ENCODE results near the gene PTPRG.

The PTPRG gene

GRCh38 chr3:61632568-61633175 is 71.3 kb downstream of the PTPRG start:
- no peak for DNase-seq (ENCODE audit: low spot score)
- TF ChIP-seq CTCF (IDR thresholded peaks at IDR 0.05; ENCODE audit: poor library complexity, severe bottlenecking) = no peak

GRCh38 chr3:61634678-61635077 is 73.3 kb downstream of the PTPRG start:
- Histone ChIP-seq H3K27ac (ENCODE audit: poor library complexity, severe bottlenecking) (no peak overlapping the region), H3K4me3 (ENCODE audit: severe bottlenecking) (no peak overlapping the region), H3K27me3 (ENCODE audit: insufficient read depth, poor library complexity, severe bottlenecking) (no peaks in the 10 kb centered on the region), H3K36me3 (ENCODE audit: low read depth) (no peaks in the 10 kb centered on the region), H3K4me1 (ENCODE audit: insufficient read depth, poor library complexity, severe bottlenecking) (no peaks in the 10 kb centered on the region), H3K9me3 (ENCODE audit: severe bottlenecking) (no peaks in the 10 kb centered on the region)
- DNase-seq (ENCODE audit: low spot score) (no peak), ATAC-seq (ENCODE audit: low read depth) (no peak)
- no peak for TF ChIP-seq CTCF (IDR thresholded peaks at IDR 0.05; ENCODE audit: poor library complexity, severe bottlenecking)

More at GRCh38 chr3:61632568-61633175, 71.3 kb downstream of the PTPRG start:
- H3K4me1 ChIP-seq (ENCODE audit: insufficient read depth, poor library complexity, severe bottlenecking) = peaks cover 7% of the 10 kb centered on the region
- H3K9me3 ChIP-seq (ENCODE audit: severe bottlenecking) = no peaks in the 10 kb centered on the region
- H3K27ac ChIP-seq (ENCODE audit: poor library complexity, severe bottlenecking) = no peak overlapping the region
- no peak overlapping the region for H3K4me3 ChIP-seq (ENCODE audit: severe bottlenecking)
- H3K36me3 ChIP-seq (ENCODE audit: low read depth) = no peaks in the 10 kb centered on the region
- ATAC-seq (ENCODE audit: low read depth) = no peak
- H3K27me3 ChIP-seq (ENCODE audit: insufficient read depth, poor library complexity, severe bottlenecking) = no peaks in the 10 kb centered on the region

GRCh38 chr3:61637088-61638051 is 76.0 kb downstream of the PTPRG start:
- Histone ChIP-seq H3K9me3 (ENCODE audit: severe bottlenecking) (no peaks in the 10 kb centered on the region), H3K27me3 (ENCODE audit: insufficient read depth, poor library complexity, severe bottlenecking) (no peaks in the 10 kb centered on the region), H3K4me3 (ENCODE audit: severe bottlenecking) (no peak overlapping the region), H3K4me1 (ENCODE audit: insufficient read depth, poor library complexity, severe bottlenecking) (no peaks in the 10 kb centered on the region), H3K27ac (ENCODE audit: poor library complexity, severe bottlenecking) (no peak overlapping the region), H3K36me3 (ENCODE audit: low read depth) (no peaks in the 10 kb centered on the region)
- DNase-seq (ENCODE audit: low spot score) = no peak
- TF ChIP-seq CTCF (IDR thresholded peaks at IDR 0.05; ENCODE audit: poor library complexity, severe bottlenecking) = no peak
- ATAC-seq (ENCODE audit: low read depth) = no peak

GRCh38 chr3:61638741-61639140 is 77.4 kb downstream of the PTPRG start:
- Histone ChIP-seq H3K36me3 (ENCODE audit: low read depth) (no peaks in the 10 kb centered on the region), H3K27me3 (ENCODE audit: insufficient read depth, poor library complexity, severe bottlenecking) (no peaks in the 10 kb centered on the region), H3K27ac (ENCODE audit: poor library complexity, severe bottlenecking) (no peak overlapping the region), H3K4me1 (ENCODE audit: insufficient read depth, poor library complexity, severe bottlenecking) (no peaks in the 10 kb centered on the region), H3K4me3 (ENCODE audit: severe bottlenecking) (no peak overlapping the region), H3K9me3 (ENCODE audit: severe bottlenecking) (no peaks in the 10 kb centered on the region)
- DNase-seq (ENCODE audit: low spot score) = no peak
- ATAC-seq (ENCODE audit: low read depth) = no peak
- no peak for TF ChIP-seq CTCF (IDR thresholded peaks at IDR 0.05; ENCODE audit: poor library complexity, severe bottlenecking)

All from RWPE2 (cell line).